Panc1 (cell line): ENCODE data around the gene KIF26A. TPM values are rescaled to one million over a fixed set of nuclear protein-coding genes. Genes with fewer than 3 reads are reported as not detected.

Source experiments
- ATAC-seq: fragments of 200-7000 bp; cut with Tn5 transposase; 2 replicates; pipeline ENCODE4 v1.9.1; 2020; ENCODE audit warnings: mild to moderate bottlenecking, moderate library complexity
- BruUV-seq: library from RNA; stranded (reverse); fragments of 400-500 nt; replicated peaks from 2 replicates; lab custom pipeline; 2021; lab: Mats Ljungman, UMichigan
- CTCF ChIA-PET: fragments of 300-600 bp; sonication (Branson Sonifier 250); formaldehyde crosslinking; loops from one replicate; lab custom pipeline; 2022; ENCODE audit warnings: antibody characterized with exemption; lab: Charles Lee
- POLR2A ChIA-PET: fragments of 300-600 bp; sonication (Branson Sonifier 250); formaldehyde crosslinking; loops from one replicate; lab custom pipeline; 2022; ENCODE audit warnings: antibody characterized with exemption; lab: Charles Lee
- DNase-seq: peaks from one replicate; pipeline ENCODE4 v3.0.0-alpha.2; 2010; ENCODE audit warnings: low read depth, low spot score
- H3K27ac ChIP-seq: 2 replicates; pipeline ENCODE4 v1.5.1; 2011; ENCODE audit warnings: mild to moderate bottlenecking, low read length, inconsistent platforms
- H3K27me3 ChIP-seq: fragments of 200-500 bp; sonication (Bioruptor generic); 2 replicates; pipeline ENCODE4 v1.6.0; 2014; ENCODE audit warnings: low read length, inconsistent platforms; ENCODE audit not compliant: control insufficient read depth, insufficient read depth
- H3K36me3 ChIP-seq: fragments of 200-500 bp; sonication (Bioruptor generic); 2 replicates; pipeline ENCODE4 v1.5.1; 2014; ENCODE audit warnings: inconsistent platforms, mild to moderate bottlenecking, low read length, moderate library complexity; ENCODE audit not compliant: control insufficient read depth, insufficient read depth
- H3K4me1 ChIP-seq: 2 replicates; pipeline ENCODE4 v1.5.1; 2011; ENCODE audit warnings: inconsistent platforms, mild to moderate bottlenecking, low read length, moderate library complexity; ENCODE audit not compliant: control insufficient read depth, insufficient read depth
- H3K4me3 ChIP-seq, 2 experiments: 2 replicates each; pipeline ENCODE4 v1.5.1; 2011 to 2012; ENCODE audit warnings: low read depth in 2 of 2, low read length in 2 of 2, mild to moderate bottlenecking in 2 of 2, inconsistent platforms in 1 of 2, moderate library complexity in 1 of 2
- H3K9me3 ChIP-seq: fragments of 200-500 bp; sonication (Bioruptor generic); 2 replicates; pipeline ENCODE4 v1.5.1; 2014; ENCODE audit warnings: low read depth, mild to moderate bottlenecking, inconsistent platforms, low read length, moderate library complexity; ENCODE audit not compliant: control insufficient read depth, insufficient read depth
- CTCF ChIP-seq: fragments of 450-650 bp; IDR thresholded peaks from 2 replicates; pipeline ENCODE4 v1.5.1; 2017; ENCODE audit warnings: mild to moderate bottlenecking
- POLR2AphosphoS5 ChIP-seq: IDR thresholded peaks from 2 replicates; pipeline ENCODE4 v1.6.1; 2012; ENCODE audit warnings: mild to moderate bottlenecking, low read depth, low read length, moderate library complexity
- REST ChIP-seq, 2 experiments: IDR thresholded peaks; 2 replicates each; pipeline ENCODE4 v1.6.1; 2011 to 2012; ENCODE audit warnings: low read depth in 2 of 2, control low read depth in 1 of 2, low read length in 1 of 2, mild to moderate bottlenecking in 1 of 2, moderate library complexity in 1 of 2; ENCODE audit not compliant: insufficient read depth in 1 of 2
- SIN3A ChIP-seq: IDR thresholded peaks from 2 replicates; pipeline ENCODE4 v1.6.1; 2012; ENCODE audit warnings: low read depth, mild to moderate bottlenecking, low read length, moderate library complexity, borderline replicate concordance; ENCODE audit not compliant: insufficient read depth
- TCF7L2 ChIP-seq: IDR thresholded peaks from 2 replicates; pipeline ENCODE4 v1.6.1; 2011; ENCODE audit warnings: mild to moderate bottlenecking, low read depth, low read length, inconsistent platforms
- in situ Hi-C: cut with HindIII; loops from 2 replicates; pipeline ENCODE4 v1.10.0; 2016; ENCODE audit warnings: low sequenced_read_pairs, low pct_unique_long_range_greater_than_20kb
- intact Hi-C: fragments of 100-400 bp; cut with micrococcal nuclease; formaldehyde crosslinking; loops from one replicate; pipeline ENCODE4 v1.10.0; 2022; ENCODE audit not compliant: unreplicated experiment
- total RNA-seq: library from RNA; stranded (reverse); gene quantifications from one replicate; pipeline ENCODE4 v1.2.1, GENCODE V29; 2021; ENCODE audit not compliant: unreplicated experiment

The KIF26A gene
- total RNA-seq, 1 experiment from 2014 or later: 4.4 TPM

GRCh38 chr14:104164512-104164911 is 26.1 kb downstream of the KIF26A start:
- DNase-seq: no peak
- ChIA-PET CTCF (no interaction called here), POLR2A (no interaction called here)
- in situ Hi-C loops: no loop called here
- intact Hi-C loops: no loop called here
- no peak for ATAC-seq
- Histone ChIP-seq H3K36me3 (no peaks in the 10 kb centered on the region), H3K4me3 (no peak overlapping the region), H3K27me3 (no peaks in the 10 kb centered on the region), H3K4me1 (no peaks in the 10 kb centered on the region), H3K9me3 (no peaks in the 10 kb centered on the region), H3K27ac (no peak overlapping the region)
- BruUV-seq: no TSS peak
- TF ChIP-seq CTCF (no peak), TCF7L2 (no peak), SIN3A (no peak)

GRCh38 chr14:104166698-104167097 is 28.3 kb downstream of the KIF26A start:
- intact Hi-C loops (no loop called here), in situ Hi-C loops (no loop called here)
- Histone ChIP-seq H3K9me3 (no peaks in the 10 kb centered on the region), H3K27me3 (no peaks in the 10 kb centered on the region), H3K4me3 (no peak overlapping the region), H3K27ac (no peak overlapping the region), H3K4me1 (no peaks in the 10 kb centered on the region), H3K36me3 (no peaks in the 10 kb centered on the region)
- no TSS peak for BruUV-seq
- POLR2A ChIA-PET: no interaction called here
- no peak for DNase-seq
- ATAC-seq: no peak
- CTCF ChIA-PET: interaction anchor here (0.7 kb wide), 1 partner anchor 428 kb away, joined by 3 read pairs; no protein-coding TSS in a partner anchor
- no peak for TF ChIP-seq POLR2AphosphoS5
- no peak for TF ChIP-seq CTCF
- TF ChIP-seq REST (IDR thresholded peaks at IDR 0.05; ENCODE audit: insufficient read depth in 1 of 2, low read depth in 2 of 2, low read length in 1 of 2): no peak
- TF ChIP-seq SIN3A: no peak
- no peak for TF ChIP-seq TCF7L2
